Measurements from ENCODE around the gene HAGHL.

DNA sequence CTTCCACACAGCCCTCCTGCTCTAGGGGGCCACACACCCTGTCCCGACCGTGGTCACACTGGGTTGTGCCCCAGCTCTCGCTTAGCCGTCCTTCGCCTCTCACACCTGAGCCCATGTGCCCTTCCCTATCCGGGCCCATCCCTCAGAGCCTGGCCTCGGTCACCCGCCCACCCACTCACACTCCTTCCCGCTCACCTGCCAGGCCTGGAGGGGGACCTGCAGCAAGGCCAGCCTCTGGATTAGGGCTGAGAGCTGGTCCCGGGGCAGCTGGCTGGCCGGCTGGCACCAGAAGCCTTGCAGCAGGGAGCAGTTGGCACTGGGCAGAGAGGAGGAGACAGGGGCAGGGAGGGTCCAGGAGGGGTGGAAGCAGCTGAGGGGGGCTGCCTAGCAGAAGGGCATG lies 51.5 kb downstream of the HAGHL start:
- TF ChIP-seq, protein P1, sequence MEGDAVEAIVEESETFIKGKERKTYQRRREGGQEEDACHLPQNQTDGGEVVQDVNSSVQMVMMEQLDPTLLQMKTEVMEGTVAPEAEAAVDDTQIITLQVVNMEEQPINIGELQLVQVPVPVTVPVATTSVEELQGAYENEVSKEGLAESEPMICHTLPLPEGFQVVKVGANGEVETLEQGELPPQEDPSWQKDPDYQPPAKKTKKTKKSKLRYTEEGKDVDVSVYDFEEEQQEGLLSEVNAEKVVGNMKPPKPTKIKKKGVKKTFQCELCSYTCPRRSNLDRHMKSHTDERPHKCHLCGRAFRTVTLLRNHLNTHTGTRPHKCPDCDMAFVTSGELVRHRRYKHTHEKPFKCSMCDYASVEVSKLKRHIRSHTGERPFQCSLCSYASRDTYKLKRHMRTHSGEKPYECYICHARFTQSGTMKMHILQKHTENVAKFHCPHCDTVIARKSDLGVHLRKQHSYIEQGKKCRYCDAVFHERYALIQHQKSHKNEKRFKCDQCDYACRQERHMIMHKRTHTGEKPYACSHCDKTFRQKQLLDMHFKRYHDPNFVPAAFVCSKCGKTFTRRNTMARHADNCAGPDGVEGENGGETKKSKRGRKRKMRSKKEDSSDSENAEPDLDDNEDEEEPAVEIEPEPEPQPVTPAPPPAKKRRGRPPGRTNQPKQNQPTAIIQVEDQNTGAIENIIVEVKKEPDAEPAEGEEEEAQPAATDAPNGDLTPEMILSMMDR (conservative IDR thresholded peaks at IDR 0.05; ENCODE audit: low read length), result no peak
- no peak for TF ChIP-seq EZH2phosphoT487 (IDR thresholded peaks at IDR 0.05; ENCODE audit: borderline replicate concordance)

Data from Loucy (cell line).